Stimulated activated effector memory CD8-positive, alpha-beta T cell treated with anti-CD3 and anti-CD28 coated beads, Interleukin-12 subunit alpha, Interleukin-12 subunit beta, amount 100 ng/mL, for 72 hours (primary cell): Measurements from ENCODE around the gene SPIRE2.
A peak's percentile ranks its signal among the peaks of the same experiment; 100 is the strongest.
"Not testable (repeated sequence)": the region's sequence is repeated elsewhere in the genome, so short reads cannot be mapped to it uniquely, and the experiment has no call there.

ENCODE experiments used
- ATAC-seq: fragments of 150-1000 bp; cut with Tn5 transposase; 2 replicates; pipeline ENCODE4 v1.10.0; 2021
- DNase-seq, 2 donors: peaks; one replicate each; pipeline ENCODE4 v3.0.0; 2021 to 2022; ENCODE audit warnings: low spot score in 2 of 2
- H3K27ac Mint-ChIP-seq: one replicate; pipeline ENCODE4 v1.8.0; 2022; ENCODE audit warnings: mild to moderate bottlenecking, mixed read lengths
- H3K36me3 Mint-ChIP-seq: one replicate; pipeline ENCODE4 v1.8.0; 2022; ENCODE audit warnings: mild to moderate bottlenecking, mixed read lengths
- H3K4me1 Mint-ChIP-seq: one replicate; pipeline ENCODE4 v1.8.0; 2022; ENCODE audit warnings: mixed read lengths
- H3K4me3 Mint-ChIP-seq: one replicate; pipeline ENCODE4 v1.8.0; 2022; ENCODE audit warnings: mild to moderate bottlenecking, mixed read lengths
- H3K9me3 Mint-ChIP-seq: one replicate; pipeline ENCODE4 v1.8.0; 2022; ENCODE audit warnings: mixed read lengths

The SPIRE2 gene

DNA sequence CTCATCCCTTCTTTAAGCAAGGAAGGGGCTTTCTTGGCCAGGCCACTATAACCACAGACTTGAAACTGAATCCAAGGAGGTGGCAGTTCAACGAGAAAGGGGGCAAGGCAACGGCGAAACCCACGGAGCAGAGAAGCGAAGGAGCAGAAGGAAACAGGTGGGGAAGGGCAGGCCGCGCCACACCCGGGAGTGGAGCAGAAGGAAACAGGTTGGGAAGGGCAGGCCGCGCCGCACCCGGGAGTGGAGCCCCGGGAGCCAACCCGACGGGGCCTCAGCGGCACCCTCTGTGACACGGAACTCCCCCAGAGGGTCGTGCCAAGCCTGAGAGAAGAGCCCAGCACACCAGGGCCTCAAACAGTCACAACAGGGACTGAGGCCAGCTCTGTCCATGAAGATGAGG lies 32.2 kb upstream of the SPIRE2 start:
- Mint-ChIP-seq H3K4me1 (peaks cover 14% of the 10 kb centered on the region), H3K4me3 (no peak overlapping the region), H3K36me3 (peaks cover 93% of the 10 kb centered on the region), H3K27ac (no peak overlapping the region), H3K9me3 (no peaks in the 10 kb centered on the region)
- DNase-seq (no peak), ATAC-seq (no peak)

- DNase-seq (no peak), ATAC-seq (no peak)
- H3K36me3 Mint-ChIP-seq: peaks cover 93% of the 10 kb centered on the region
- H3K27ac Mint-ChIP-seq: no peak overlapping the region
- H3K4me3 Mint-ChIP-seq: no peak overlapping the region
- no peaks in the 10 kb centered on the region for H3K4me1 Mint-ChIP-seq
- no peaks in the 10 kb centered on the region for H3K9me3 Mint-ChIP-seq
These were observed 30.1 kb upstream of the SPIRE2 start for GRCh38 chr16:89798126-89798525.

DNA sequence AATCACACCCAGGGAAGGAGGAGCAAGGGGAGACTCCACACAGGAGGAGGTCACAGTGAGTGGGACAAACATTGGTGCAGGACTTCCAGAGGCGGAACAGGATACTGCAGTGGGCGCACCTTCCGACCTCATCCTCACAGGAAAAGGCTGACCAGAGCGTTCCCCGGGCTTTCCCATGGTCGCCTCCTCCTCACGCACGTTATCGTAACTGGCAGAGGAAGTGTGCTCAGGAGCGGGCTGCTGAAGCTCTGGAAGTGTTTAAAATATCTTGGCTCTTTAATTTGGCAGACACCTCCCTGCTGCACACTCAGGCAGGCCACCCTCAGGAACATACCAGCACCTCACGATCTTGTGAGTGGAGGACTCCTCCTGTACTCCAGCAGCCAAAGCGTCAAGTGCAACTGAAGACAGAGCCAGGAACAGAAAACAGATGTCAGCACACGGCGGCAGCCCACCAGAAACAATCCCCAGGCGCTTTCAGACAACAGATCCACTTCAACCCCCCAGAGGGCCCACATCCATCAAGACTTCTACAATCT lies 29.4 kb upstream of the SPIRE2 start:
- H3K4me3 Mint-ChIP-seq: no peak overlapping the region
- ATAC-seq: no peak
- H3K27ac Mint-ChIP-seq: peak overlapping the region; percentile 78
- no peak for DNase-seq
- H3K4me1 Mint-ChIP-seq: no peaks in the 10 kb centered on the region
- peaks cover 97% of the 10 kb centered on the region for H3K36me3 Mint-ChIP-seq
- no peaks in the 10 kb centered on the region for H3K9me3 Mint-ChIP-seq

DNA sequence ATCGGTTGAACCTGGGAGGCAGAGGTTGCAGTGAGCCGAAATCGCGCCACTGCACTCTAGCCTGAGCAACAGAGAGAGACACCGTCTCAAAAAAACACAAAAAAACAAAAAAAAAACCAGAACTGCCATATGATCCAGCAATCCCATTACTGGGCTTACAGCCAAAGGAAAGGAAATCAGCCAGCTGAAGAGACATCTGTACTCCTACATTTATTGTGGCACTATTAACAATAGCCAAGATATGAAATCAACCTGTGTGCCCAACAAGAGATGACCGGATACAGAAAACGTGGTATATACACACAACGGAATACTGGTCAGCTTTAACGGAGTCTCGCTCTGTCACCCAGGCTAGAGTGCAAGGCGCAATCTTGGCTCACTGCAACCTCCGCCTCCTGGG lies 26.5 kb upstream of the SPIRE2 start:
- Mint-ChIP-seq H3K9me3 (no peaks in the 10 kb centered on the region), H3K27ac (no peak overlapping the region), H3K36me3 (peaks cover 96% of the 10 kb centered on the region), H3K4me1 (no peaks in the 10 kb centered on the region), H3K4me3 (no peak overlapping the region)
- ATAC-seq: no peak
- DNase-seq: no peak

- no peak for DNase-seq
- Mint-ChIP-seq H3K9me3 (no peaks in the 10 kb centered on the region), H3K27ac (no peak overlapping the region), H3K4me1 (no peaks in the 10 kb centered on the region), H3K36me3 (peaks cover 96% of the 10 kb centered on the region), H3K4me3 (no peak overlapping the region)
- no peak for ATAC-seq
These were observed 23.0 kb upstream of the SPIRE2 start for GRCh38 chr16:89805136-89805905.

- DNase-seq, H3K27ac Mint-ChIP-seq, H3K9me3 Mint-ChIP-seq, H3K4me3 Mint-ChIP-seq, ATAC-seq, H3K4me1 Mint-ChIP-seq: not testable (repeated sequence)
- H3K36me3 Mint-ChIP-seq: peaks cover 96% of the 10 kb centered on the region
These were observed 21.6 kb upstream of the SPIRE2 start for GRCh38 chr16:89806589-89807193.

GRCh38 chr16:89808475-89808874 lies 19.8 kb upstream of the SPIRE2 start:
- no peak for ATAC-seq
- Mint-ChIP-seq H3K9me3 (no peaks in the 10 kb centered on the region), H3K4me1 (no peaks in the 10 kb centered on the region), H3K4me3 (no peak overlapping the region), H3K27ac (no peak overlapping the region), H3K36me3 (peaks cover 96% of the 10 kb centered on the region)
- no peak for DNase-seq

- DNase-seq: no peak
- no peak overlapping the region for H3K27ac Mint-ChIP-seq
- H3K36me3 Mint-ChIP-seq: peaks cover 84% of the 10 kb centered on the region
- no peak for ATAC-seq
- no peak overlapping the region for H3K4me3 Mint-ChIP-seq
- no peaks in the 10 kb centered on the region for H3K4me1 Mint-ChIP-seq
- no peaks in the 10 kb centered on the region for H3K9me3 Mint-ChIP-seq
These were observed 17.0 kb upstream of the SPIRE2 start for GRCh38 chr16:89811321-89811720.

- DNase-seq: peak in 1 of 2 donors; percentile 57
- peaks cover 40% of the 10 kb centered on the region for H3K36me3 Mint-ChIP-seq
- H3K4me3 Mint-ChIP-seq: peak overlapping the region; percentile 77
- peaks cover 22% of the 10 kb centered on the region for H3K4me1 Mint-ChIP-seq
- H3K9me3 Mint-ChIP-seq: no peaks in the 10 kb centered on the region
- peak; percentile 49 for ATAC-seq
- no peak overlapping the region for H3K27ac Mint-ChIP-seq
These were observed 12.5 kb upstream of the SPIRE2 start for GRCh38 chr16:89815639-89816348.

- not testable (repeated sequence) for H3K36me3 Mint-ChIP-seq, H3K27ac Mint-ChIP-seq, DNase-seq, H3K9me3 Mint-ChIP-seq, ATAC-seq
- Mint-ChIP-seq H3K4me1 (peaks cover 40% of the 10 kb centered on the region), H3K4me3 (peak overlapping the region; percentile 9)
These were observed 9.3 kb upstream of the SPIRE2 start for GRCh38 chr16:89818851-89819403.

- H3K9me3 Mint-ChIP-seq, ATAC-seq, H3K27ac Mint-ChIP-seq, H3K36me3 Mint-ChIP-seq, DNase-seq: not testable (repeated sequence)
- Mint-ChIP-seq H3K4me3 (peak overlapping the region; percentile 9), H3K4me1 (peaks cover 40% of the 10 kb centered on the region)
These were observed 8.8 kb upstream of the SPIRE2 start for GRCh38 chr16:89819448-89819847.

GRCh38 chr16:89821438-89822187 lies 6.7 kb upstream of the SPIRE2 start:
- DNase-seq (peak in 1 of 2 donors; percentile 66), ATAC-seq (peak; percentile 72)
- Mint-ChIP-seq H3K4me1 (peaks cover 40% of the 10 kb centered on the region), H3K27ac (peak overlapping the region; percentile 29), H3K4me3 (peak overlapping the region; percentile 32), H3K36me3 (no peaks in the 10 kb centered on the region), H3K9me3 (no peaks in the 10 kb centered on the region)

DNA sequence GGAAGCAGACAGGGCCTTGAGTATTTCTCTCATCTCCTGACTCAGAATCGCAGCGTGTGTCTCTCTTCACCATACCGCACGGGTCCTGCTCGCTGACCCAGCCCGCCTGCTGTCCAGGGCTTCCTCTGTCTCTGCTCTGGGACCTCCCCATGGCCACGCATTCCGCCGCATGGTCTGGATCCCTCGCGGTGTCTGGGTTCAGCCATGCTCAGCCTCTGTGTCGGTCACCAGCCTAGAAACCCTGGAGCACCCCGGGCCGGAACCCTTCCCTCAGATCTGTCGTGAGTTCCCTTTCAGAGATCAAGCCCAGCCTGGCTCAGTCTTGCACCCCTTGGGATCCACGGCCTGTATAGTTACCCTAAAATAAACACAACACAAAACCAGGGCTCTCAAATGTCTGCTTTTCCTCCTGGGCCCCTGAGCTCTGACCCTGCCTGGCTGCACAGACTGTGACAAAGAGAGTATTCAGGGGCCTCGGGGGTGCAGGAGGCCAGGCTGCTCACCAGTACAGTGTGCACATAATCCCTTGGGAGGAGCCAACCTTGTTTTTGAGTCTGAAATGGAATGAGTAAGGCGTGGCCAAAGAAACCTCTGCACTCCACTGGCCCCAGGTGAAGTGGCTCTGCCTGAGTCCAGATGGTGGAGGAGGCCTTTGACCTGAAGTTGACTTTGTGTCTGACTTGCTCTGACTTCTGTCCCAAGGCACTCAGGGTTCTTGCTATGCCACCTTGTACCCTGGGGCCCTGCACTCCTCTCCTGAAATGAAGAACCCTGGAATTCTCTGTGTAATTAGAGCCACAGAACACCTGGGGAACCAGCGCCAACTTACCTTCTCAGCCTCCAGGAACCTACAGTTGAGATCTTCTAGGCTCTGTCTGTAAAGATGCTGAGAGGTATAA lies 5.8 kb upstream of the SPIRE2 start:
- no peaks in the 10 kb centered on the region for H3K36me3 Mint-ChIP-seq
- peak overlapping the region; percentile 32 for H3K4me3 Mint-ChIP-seq
- H3K27ac Mint-ChIP-seq: peak overlapping the region; percentile 29
- DNase-seq: no peak
- no peak for ATAC-seq
- peaks cover 37% of the 10 kb centered on the region for H3K4me1 Mint-ChIP-seq
- H3K9me3 Mint-ChIP-seq: no peaks in the 10 kb centered on the region
